LNCaP clone FGC (cell line): ENCODE results near the gene PCSK7.
"Not testable (repeated sequence)": the region's sequence is repeated elsewhere in the genome, so short reads cannot be mapped to it uniquely, and the experiment has no call there.

Source experiments
- DNase-seq: peaks from one replicate; pipeline ENCODE4 v3.0.0-alpha.2; 2011; ENCODE audit warnings: low read depth
- H3K4me3 ChIP-seq: 2 replicates; pipeline ENCODE4 v1.5.1; 2011; ENCODE audit warnings: mild to moderate bottlenecking, low read depth, low read length, control low read depth
- CTCF ChIP-seq: IDR thresholded peaks from 2 replicates; pipeline ENCODE4 v1.5.1; 2012; ENCODE audit warnings: mild to moderate bottlenecking; ENCODE audit not compliant: control insufficient read depth, insufficient read depth; ENCODE audit errors: extremely low read depth

PCSK7 gene

GRCh38 chr11:117217141-117218084 lies 14.5 kb downstream of the PCSK7 start:
- H3K4me3 ChIP-seq = no peak overlapping the region
- no peak for TF ChIP-seq CTCF
- no peak for DNase-seq

- H3K4me3 ChIP-seq = no peak overlapping the region
- no peak for DNase-seq
- no peak for TF ChIP-seq CTCF
Measured at GRCh38 chr11:117214404-117215110, 17.3 kb downstream of the PCSK7 start.

GRCh38 chr11:117212697-117213355 lies 19.0 kb downstream of the PCSK7 start:
- no peak for DNase-seq
- TF ChIP-seq CTCF = no peak
- H3K4me3 ChIP-seq = no peak overlapping the region

- no peak overlapping the region for H3K4me3 ChIP-seq
- no peak for TF ChIP-seq CTCF
- no peak for DNase-seq
Measured at GRCh38 chr11:117210620-117211019, 21.3 kb downstream of the PCSK7 start.

- H3K4me3 ChIP-seq, DNase-seq: not testable (repeated sequence)
Measured at GRCh38 chr11:117209351-117210125, 22.3 kb downstream of the PCSK7 start.

- not testable (repeated sequence) for H3K4me3 ChIP-seq, DNase-seq
Measured at GRCh38 chr11:117208710-117209109, 23.2 kb downstream of the PCSK7 start.

- H3K4me3 ChIP-seq, DNase-seq: not testable (repeated sequence)
Measured at GRCh38 chr11:117207481-117207880, 24.4 kb downstream of the PCSK7 start.

- not testable (repeated sequence) for DNase-seq
Measured at GRCh38 chr11:117206859-117207258, 25.0 kb downstream of the PCSK7 start.

GRCh38 chr11:117206111-117206510 lies 25.8 kb downstream of the PCSK7 start:
- not testable (repeated sequence) for H3K4me3 ChIP-seq, DNase-seq

More at GRCh38 chr11:117206859-117207258, 25.0 kb downstream of the PCSK7 start:
- H3K4me3 ChIP-seq = not testable (repeated sequence)
